T follicular helper cell (primary cell): Measurements from ENCODE around the gene PAXIP1.
"Not testable (repeated sequence)": the region's sequence is repeated elsewhere in the genome, so short reads cannot be mapped to it uniquely, and the experiment has no call there.

Experiments
- DNase-seq: peaks from one replicate; pipeline ENCODE4 v3.0.0-alpha.2; 2020; ENCODE audit warnings: low read depth
- total RNA-seq, 2 experiments: gene quantifications; one replicate each; lab custom pipeline; 2026; lab: John Stamatoyannopoulos, UW

Gene PAXIP1
- 28.7 to 38.4 reads per million in 2 experiments for total RNA-seq

- peak; percentile 44 for DNase-seq
Measured at GRCh38 chr7:155003092-155003375, at the start of gene PAXIP1. Gene PAXIP1 (minus strand): TSS chr7:155003124. CDS start chr7:155002929, 195 bp downstream.

DNA sequence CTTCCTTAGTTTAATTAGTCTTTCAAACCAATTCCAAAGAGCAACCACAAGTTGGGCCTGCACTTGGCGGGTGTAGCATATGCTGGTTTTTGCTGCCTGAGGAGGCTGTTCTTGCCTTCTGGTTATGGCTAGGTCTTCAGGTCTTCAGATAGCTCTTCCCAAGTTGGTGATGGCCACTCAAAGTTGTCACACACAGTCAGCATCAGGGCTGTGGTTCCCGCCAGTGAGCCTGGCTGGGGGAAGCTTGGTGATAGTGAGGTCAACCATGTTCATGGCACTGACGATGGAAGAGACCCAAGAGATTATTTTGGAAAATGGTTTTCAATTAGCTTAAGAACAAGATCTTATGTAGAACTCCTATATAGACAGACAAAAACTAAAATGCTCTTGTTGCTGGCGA, 48.4 kb upstream of the PAXIP1 start:
- no peak for DNase-seq

DNA sequence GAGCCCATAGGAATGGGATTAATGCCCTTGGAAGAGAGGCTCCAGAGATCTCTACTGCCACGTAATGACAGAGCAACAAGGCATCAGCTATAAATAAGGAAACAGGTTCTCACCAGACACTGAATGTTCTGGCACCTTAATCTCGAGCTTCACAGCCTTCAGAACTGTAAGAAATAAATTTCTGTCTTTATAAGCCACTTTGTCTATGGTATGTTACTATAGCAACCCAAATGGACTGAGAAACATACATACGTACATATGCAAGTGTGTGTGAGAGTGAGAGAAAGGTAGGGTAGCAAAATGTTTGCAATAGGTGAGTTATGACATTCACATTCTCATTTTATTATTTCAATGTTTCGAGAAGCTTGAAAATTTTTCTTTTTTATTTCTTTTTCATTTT, 45.1 kb upstream of the PAXIP1 start:
- DNase-seq: no peak

GRCh38 chr7:155043756-155044155, 40.8 kb upstream of the PAXIP1 start:
- DNase-seq: no peak

DNA sequence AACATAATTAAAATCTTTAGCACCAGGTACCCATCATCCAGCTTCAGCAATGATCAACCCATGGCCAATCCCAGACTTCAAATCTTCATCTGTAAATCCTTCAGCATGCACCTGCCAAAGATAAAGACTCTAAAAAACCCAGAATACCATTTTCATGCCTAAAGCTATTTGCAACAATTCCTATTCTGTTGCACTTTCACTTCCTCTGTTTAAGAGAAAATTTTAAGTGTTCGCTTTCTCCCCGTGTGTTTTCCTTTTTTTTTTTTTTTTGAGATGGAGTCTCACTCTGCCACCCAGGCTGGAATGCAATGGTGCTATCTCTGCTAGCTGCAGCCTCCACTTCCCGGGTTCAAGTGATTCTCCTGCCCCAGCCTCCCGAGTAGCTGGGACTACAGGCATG, 35.4 kb upstream of the PAXIP1 start:
- no peak for DNase-seq

- DNase-seq: not testable (repeated sequence)
Measured at GRCh38 chr7:155034495-155034894, 31.6 kb upstream of the PAXIP1 start.

DNA sequence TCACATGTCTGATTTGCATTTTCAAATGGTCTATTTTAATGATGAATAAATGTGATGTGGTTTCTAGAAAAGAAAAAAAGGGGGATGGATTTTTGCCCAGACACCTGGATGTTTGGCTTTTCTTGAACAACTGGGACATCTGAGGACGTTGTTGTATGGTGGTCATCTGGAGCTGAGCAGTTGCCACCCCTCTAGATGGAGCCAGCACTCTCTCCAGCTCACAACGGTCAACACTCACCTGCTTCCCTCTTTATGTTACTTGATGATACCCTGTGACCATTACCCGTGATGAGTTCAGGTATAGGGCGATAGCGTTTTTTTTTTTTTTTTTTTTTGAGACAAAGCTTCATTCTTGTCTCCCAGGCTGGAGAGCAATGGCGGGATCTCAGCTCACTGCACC, 30.1 kb upstream of the PAXIP1 start:
- no peak for DNase-seq

DNA sequence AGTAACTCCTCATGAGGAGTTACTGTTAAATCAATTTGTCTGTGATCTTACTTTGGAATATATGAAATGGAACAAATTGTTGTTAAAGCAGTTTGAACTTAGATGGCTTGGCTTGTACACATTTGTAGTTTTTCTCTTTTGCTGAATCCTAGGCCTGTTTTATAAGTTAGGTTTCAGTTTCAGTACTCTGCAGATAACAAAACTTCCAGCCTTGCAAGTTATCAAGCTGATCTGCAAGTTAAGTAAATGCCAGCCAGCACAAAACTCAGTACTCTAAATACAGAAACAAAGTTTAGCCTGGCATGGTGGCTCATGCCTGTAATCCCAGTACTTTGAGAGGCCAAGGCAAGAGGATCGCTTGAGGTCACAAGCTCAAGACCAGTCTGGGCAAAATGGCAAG, 25.0 kb upstream of the PAXIP1 start:
- DNase-seq: no peak

DNA sequence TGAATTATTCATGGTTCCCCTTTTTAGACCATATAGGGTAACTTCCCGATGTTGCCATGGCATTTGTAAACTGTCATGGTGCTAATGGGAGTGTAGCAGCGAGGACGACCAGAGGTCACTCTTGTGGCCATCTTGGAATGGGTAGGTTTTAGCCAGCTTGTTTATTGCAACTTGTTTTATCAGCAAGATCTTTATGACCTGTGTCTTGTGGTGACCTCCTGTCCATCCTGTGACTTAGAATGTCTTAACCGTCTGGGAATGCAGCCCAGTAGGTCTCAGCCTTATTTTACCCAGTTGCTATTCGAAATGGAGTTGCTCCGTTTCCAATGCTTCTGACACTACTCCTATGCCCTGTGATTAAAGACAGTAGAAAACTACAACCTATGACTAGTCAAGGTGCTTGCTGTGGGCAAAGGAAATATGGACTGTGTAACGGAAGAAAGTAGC, 18.8 kb upstream of the PAXIP1 start:
- DNase-seq: no peak

GRCh38 chr7:155020996-155021395, 18.1 kb upstream of the PAXIP1 start:
- no peak for DNase-seq

DNA sequence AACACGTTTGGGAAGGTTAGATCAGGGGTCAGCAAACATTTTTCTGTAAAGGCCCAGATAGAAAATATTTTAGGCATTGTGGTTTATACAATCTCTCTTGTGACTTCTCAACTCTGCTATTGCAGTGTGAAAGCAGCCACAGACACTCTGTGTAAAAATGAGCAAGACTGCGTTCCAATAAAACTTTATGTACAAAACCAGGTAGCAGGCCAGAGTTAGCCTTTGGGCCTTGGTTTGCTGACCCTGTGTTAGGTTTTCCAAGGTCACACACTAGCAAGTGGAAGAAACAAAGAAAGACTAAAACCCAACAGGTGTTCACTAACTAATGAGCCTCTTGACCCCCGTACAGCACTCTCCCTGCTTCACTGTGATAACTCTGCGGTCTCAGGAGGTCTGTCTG, 14.9 kb upstream of the PAXIP1 start:
- no peak for DNase-seq

- no peak for DNase-seq
Measured at GRCh38 chr7:155011086-155011485, 8.2 kb upstream of the PAXIP1 start.

- DNase-seq: no peak
Measured at GRCh38 chr7:155009570-155010157, 6.7 kb upstream of the PAXIP1 start.

GRCh38 chr7:155007947-155008346, 5.0 kb upstream of the PAXIP1 start:
- DNase-seq: no peak

GRCh38 chr7:155003376-155004214, 671 bp upstream of the PAXIP1 start:
- DNase-seq: peak; percentile 77

- DNase-seq: no peak
Measured at GRCh38 chr7:155002411-155003091, 373 bp downstream of the PAXIP1 start.

GRCh38 chr7:155001756-155002410, 1.0 kb downstream of the PAXIP1 start:
- no peak for DNase-seq

DNA sequence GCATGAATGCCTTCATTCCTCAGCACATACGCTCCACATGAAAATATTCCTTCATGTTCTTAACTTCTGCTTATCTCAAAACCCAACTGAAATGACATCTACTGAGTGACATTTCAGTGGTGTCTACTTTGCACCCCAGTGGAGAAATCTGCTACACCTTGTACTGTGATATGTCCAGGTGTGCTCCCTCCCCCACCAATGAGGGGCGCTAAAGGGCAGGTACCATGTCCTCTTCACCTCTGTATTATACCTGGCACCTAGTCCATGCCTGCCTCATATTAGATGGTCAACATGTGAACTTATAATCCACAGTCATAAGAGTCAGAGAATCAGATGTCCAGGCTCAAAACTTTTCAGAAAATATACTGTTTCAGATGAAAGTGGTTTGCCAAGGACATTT, 2.1 kb downstream of the PAXIP1 start:
- DNase-seq: no peak

- DNase-seq: no peak
Measured at GRCh38 chr7:154998481-154998880, 4.4 kb downstream of the PAXIP1 start.

GRCh38 chr7:154997840-154998370, 5.0 kb downstream of the PAXIP1 start:
- no peak for DNase-seq

- DNase-seq: no peak
Measured at GRCh38 chr7:154996756-154997155, 6.2 kb downstream of the PAXIP1 start.

DNA sequence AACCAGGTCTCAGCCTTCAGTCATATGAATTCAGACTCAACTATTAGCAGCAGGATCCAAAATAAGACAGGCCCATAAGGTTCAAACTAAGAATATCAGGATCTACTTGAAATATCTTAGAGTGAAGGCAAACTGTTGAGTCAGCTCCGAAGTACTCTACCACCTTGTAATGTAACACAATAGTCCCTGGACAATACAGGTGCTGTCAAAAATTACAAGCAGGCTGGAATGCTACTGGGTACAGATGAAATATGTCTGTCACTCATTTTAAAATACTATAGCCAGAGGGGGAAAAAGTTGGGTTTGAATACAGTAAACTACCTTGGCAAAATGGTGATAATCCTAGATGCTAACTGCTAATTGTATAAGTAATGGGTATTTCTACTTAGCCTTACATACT, 6.8 kb downstream of the PAXIP1 start:
- no peak for DNase-seq
